TTC549 (cell line): ENCODE data around the gene ENOX1.

Source experiments
- FAIRE-seq: peaks from 2 replicates; lab custom pipeline; 2012; peaks lifted over from hg19 to GRCh38; lab: Jason Lieb, UNC

Gene ENOX1

DNA sequence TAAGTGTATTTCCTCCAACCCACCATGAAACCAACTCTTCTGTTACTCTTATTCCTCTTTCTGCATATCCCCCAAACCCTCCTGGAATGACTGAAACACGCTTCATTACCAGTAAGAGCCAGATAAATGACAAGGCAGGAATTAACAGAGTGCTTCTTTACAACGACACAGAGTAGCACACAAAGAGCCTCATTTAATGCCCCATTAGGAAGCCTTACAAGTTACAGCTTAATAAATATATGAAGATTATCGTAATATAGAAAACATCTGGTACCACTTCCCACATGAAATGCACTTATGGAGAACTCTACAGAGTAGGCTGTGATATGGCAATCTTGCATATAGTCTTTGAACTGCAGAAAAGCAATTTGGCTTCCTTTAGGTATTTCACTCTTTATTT, 116.8 kb downstream of the ENOX1 start:
- FAIRE-seq: no peak

DNA sequence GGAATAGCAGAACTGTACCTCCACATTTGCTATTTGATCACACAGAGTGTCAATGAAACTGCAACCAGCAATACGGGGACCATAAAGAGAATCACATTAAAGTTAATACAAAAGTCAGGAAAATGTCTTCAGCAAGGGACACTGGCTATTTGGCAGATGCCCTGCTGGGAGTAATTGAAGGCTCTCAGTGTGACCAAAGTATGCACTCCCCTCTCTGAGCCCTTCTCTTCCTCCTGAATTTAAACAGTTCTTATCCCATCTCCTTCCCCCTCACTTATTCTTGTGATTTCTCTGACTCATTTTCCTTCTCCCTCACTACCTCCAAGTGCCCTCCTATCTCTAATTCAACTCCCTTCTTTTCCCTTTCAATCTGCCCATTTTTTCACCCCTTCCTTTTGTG, 117.7 kb downstream of the ENOX1 start:
- no peak for FAIRE-seq

DNA sequence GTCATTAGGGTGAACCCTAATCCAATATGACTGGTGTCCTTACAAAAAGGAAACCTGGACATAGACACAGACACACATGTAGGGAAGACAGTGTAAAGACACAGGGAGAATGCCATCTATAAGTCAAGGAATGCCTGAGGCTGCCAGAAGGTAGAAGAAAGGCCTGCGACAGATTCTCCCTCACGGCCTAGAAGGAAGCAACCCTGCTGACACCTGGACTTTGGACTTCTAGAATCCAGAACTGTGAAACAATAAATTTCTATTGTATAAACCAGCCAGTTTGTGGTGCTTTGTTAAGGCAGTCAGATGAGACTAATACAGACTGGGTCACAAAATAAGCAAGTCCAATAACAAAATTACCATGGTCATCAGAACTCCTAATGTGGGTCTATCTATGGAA, 120.4 kb downstream of the ENOX1 start:
- FAIRE-seq: no peak

DNA sequence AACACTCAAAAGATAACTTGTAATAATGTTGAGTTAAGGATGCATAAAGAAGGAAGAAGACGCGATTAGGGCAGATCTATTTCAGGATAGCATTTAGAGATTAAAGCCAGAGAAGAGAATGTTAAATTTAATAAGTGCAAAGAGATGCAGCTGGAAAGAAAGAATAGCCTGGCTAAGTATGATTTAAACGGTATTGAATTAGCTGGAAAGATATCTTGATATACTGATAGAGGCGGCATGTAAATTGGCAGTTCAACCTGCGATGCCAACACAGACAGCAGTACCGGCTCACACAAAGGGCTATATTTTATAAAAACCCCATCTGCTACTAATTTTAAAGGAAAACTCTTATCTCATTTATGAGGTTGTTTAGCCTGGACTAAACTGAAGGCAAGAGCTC, 121.4 kb downstream of the ENOX1 start:
- no peak for FAIRE-seq

DNA sequence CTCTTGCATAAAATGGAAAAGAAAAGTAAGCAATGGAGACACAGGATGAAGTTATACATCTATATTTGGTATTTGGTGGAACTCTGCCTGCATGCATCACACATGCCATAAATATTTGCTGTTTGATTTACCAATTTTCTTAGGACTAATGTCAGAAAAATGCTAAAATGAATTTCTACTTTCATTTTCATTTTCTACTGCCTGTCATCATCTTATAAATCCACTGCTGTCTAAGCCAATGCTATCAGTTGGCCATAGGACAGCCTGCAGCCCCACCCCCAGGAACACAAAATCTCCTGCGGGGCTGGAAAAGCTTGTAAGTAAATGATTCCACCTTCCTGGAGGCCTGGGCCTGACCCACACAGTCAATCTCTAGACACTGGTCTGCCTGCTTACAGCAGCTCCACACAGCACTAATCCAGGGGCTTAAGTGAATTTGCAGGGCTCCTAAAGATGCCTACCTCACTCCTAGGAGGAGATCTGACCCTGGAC, 122.0 kb downstream of the ENOX1 start:
- no peak for FAIRE-seq

DNA sequence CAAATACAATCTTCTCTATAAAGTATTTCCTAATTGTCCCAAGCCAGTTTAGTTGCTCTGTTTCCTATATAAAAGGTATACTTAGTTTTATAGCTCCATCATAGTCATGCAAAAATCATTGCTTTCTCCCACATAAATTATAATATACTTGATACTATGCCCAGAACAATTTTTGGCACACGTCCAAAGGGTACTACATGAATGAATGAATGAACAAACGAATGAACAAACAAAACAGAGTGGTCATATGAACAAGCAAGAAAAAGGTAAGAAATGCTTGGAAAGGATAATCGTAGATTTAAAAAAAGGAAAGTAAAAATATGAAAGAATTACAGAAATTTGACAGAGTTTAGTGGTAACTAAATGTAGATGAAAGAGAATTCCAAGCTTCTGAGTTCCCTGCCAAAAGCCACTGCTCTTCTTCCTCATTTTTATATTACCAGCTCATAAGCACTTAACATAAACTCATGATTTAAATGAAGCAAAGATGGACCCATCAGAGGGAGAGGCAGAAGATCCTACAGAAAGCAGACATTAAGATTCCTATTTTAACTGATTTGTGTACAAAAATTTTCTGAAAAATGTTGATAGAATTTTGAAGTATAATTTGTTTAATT, 123.2 kb downstream of the ENOX1 start:
- FAIRE-seq: no peak

DNA sequence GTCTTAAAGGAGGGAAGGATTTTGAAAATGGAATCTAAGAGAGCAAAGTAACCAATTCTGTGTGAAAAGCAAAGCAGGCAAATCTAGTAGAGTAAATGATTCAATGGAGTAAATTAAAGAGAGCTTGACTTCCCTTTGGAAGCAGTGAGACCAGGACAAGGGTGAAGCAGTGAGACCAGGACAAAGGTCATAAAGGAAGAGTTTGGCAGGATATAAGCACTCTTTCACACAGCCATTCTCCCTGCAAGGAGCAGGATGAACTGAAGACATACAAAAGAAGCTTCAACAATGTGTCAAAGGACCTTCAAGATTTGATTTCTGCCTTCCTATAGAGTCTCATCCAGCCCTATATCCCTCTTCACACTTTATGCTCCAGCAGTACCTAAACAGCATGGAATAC, 123.8 kb downstream of the ENOX1 start:
- FAIRE-seq: no peak

DNA sequence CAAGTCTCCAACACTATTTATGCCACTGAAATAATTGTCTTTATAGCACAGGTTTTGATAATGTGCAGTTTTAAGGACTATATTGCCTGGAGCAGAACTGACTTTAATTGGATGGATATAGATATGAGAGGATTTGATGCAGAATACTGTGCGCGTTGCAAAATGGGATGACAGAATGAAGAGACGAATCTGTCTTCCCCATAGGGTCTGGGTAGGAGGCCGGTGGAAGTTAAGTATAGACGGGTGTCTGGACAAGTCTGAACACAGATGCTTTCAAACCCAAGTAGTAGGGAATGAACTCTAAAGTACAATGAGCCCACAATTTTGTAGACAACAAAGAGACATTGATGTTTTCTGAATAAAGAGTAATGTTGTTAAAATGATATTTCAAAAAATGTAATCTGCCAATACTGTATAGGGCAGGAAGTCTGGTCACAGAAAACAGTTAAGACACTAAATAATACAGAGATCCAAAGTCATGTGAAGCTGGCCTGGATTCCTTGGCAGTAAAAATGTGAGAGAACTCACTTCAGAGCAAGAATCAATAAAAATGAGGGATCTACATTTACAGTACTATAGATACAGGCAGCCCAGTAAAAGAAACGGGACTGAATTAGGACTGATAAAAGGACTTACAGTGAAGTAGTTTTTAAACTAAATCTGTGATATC, 125.5 kb downstream of the ENOX1 start:
- no peak for FAIRE-seq

DNA sequence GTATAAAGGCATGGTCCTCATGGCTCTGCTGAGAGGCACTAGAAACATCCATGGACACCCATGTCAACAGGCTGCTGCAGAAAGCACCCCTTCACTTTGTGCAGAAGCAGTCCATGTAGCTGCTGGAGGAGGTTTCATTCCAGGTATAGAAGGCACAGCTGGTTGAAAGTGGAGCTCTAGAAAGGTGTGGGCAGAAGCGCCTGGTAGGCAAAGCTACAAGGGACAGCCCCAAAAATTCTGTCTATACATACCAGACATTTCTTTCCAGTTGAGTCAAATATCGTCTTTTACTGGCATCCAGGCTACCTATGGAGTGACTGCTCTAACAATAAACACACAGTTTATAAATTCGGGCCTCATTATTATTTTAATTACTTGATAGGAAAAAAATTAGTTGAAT, 129.3 kb downstream of the ENOX1 start:
- FAIRE-seq: no peak

DNA sequence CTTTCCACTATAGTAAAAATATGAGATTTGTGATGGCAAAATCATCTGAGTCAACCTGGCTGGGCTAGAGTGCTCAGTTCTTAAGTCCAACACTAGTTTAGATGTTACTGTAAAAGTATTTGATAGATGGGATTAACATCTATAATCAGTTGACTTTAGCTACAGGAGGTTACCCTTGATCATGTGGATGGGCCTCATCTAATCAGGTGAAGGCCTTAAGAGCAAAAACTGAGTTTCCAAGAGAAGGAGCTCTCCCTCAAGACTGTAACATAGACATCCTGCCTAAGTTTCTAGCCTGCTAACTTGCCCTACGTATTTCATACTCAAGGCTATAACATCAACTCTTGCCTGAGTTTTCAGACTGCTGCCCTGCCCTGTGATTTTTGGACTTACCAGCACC, 132.8 kb downstream of the ENOX1 start:
- FAIRE-seq: no peak

DNA sequence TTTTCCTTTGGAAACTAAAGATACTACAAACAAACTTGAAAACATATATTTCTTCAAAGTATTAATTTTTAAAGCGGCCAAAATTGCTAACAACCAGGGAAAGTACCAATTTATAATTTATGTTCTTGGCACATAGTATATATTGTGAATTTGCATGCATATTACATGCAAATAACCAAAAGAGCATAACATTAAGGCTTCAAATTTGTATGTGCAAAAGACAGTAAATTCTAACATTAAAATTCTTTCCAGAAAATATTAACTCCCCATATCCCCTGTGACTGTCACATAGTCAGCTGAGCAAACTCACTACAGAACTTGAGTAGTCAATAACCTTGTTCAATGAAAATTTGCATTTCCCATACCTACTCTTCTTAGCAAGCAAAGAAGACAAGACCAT, 133.4 kb downstream of the ENOX1 start:
- FAIRE-seq: no peak

DNA sequence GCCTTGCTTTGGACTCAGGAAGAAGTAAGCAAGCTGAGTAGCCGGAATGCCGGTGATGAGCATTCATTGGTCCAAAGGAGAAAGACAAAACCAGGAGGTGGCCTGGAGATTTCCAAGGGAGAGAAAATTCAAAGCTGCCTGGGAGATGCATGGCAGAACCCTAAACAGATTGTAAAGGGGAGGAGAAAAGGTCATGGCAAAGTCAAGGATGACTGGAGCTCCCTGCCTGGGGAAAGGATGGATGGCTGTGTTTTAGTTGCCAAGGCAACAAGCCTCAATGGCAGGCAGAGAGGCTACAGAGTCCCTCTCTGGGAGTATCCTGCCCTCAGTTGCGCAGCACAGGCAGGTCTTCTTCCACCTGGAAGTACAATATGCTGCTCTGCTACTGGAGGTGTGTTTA, 134.0 kb downstream of the ENOX1 start:
- FAIRE-seq: no peak

DNA sequence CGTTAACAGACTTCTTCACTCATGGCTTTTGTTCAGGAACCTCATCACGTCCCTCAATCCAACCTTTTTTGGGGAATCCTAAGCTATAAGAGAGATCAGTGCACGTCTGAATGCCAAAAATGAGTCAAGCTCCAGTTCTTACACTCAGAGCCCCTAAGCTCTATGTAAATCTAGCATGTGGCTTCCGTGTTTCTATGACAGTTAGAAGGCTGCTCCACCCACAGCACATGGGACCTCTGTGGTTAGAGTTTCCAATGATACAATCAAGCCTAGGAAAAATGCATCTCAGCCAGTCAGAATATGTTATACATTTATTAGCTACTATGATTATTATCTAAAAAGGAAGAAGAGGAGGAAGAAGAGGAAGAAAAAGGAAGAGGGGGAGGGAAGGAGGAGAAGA, 135.9 kb downstream of the ENOX1 start:
- FAIRE-seq: no peak

DNA sequence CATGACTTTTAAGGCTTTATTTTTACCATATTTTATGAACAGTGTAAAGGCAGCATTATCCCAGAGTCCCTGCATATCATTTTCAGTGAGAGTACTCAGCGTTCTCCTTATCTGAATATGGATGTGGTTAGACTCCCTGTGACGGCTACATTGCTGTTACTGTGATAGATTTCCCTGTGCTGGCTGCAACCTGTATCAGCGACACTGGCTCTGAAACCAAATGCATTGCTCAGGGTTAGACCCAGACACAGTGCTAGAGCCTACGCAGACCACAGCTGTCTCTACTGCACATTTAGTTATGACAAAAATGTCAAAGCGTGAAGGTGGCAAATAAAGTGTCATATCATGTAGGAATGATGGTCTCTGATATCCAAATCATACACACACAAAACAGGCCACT, 138.0 kb downstream of the ENOX1 start:
- no peak for FAIRE-seq

DNA sequence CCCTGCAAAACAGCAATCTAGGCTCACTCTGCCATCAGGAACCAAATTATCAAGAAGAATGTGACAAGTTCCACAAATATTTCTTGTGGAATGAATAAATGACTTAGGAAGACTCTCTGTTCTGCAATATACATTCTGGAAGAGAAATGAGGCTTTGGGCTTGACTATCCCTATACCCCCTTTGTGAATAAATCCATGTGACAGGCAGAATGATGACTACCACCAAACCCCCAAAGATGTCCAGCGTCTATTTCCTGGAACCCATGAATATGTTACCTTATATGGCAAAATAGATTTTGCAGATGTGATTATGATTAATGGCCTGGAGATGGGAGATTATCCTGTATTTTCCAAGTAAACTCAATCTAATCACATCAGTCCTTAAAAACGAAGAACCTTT, 139.3 kb downstream of the ENOX1 start:
- no peak for FAIRE-seq

DNA sequence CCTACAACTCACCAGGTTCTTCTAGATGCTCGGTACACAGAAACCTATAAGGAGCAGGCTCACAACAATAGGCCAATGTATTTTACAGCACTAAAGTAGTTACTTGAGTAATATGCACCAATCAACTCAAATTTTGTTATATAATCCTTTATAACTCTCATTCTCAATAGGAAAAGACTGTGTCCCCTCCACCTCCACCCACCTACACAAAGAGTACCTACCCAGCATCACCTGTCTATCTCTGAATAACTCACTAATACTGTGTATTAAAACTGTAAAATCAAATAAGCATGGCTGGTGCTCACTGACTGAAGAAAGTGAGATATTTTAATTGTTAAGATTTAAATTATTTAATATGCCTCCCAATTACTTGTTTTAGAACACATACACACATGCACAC, 146.3 kb downstream of the ENOX1 start:
- FAIRE-seq: no peak

DNA sequence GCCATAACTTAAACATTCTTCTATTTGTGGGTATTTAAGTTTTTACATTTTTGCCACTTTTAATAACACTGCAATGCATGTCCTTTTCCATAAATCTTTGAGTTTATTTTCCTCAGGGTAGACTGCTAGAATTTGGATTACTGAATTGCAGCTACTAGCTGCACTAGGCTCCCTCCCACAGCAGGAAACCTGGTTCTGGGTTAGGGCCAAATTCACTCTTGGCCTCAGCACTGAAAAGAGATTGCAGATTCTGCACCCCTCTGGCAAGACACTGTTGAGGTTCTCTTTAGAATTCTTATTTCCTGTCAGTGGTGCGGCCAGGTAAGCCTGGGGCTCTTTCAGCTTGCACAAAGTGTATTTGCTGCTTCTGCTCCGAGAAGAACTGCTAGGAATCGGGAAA, 155.7 kb downstream of the ENOX1 start:
- FAIRE-seq: no peak

DNA sequence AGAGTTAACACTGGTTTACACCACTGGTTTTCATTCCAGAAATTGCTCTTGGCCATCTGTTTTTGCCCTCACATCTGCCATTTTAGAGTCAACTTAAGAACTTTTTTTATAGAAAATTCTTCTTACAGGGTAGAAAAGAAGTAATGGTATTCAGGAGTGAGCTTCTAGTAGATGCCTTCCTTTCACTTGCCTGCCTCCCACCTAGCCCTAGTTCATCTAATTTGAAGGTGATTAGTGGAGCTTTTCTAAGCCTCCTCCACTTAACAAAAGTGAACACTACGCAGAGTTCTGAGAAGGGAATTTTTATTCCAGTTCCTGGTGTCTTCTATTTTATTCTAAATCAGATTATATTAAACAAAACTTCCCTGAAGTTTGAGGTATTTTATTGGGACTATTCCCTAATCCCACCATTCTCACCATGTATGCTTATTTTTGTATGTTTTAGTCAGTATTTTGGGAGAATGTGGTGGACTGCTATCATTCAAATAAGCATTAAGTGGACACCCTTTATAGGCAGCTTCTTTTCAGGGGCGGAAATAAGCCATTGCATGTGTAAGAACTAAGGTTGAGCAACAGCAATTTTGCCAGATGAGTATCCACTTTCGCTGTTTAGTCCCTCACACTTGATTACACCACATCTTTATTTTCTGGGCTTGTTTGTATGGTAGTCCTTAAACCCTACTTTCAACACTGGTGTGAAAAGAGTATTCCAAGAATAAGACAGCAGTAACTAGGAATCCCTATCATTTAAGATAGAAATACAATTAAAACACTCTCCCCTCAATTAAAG, 156.9 kb downstream of the ENOX1 start:
- no peak for FAIRE-seq

DNA sequence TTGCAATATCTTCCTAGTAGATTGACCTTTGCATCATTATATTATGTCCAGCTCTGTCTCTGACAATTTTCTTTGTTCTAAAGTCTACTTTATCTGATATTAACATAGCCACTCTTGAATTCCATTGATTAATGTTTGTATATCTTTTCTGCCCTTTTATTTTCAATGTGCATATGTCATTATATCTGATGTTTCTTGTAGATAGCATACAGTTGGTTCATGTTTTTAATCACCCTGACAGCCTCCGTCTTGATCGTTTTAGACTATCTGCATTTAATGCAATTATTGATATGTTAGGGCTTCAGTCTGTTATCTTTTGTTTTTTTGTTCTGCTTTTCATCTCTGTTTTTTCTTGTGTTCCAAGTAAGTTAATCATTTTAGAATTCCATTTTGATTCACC, 159.8 kb downstream of the ENOX1 start:
- FAIRE-seq: no peak

DNA sequence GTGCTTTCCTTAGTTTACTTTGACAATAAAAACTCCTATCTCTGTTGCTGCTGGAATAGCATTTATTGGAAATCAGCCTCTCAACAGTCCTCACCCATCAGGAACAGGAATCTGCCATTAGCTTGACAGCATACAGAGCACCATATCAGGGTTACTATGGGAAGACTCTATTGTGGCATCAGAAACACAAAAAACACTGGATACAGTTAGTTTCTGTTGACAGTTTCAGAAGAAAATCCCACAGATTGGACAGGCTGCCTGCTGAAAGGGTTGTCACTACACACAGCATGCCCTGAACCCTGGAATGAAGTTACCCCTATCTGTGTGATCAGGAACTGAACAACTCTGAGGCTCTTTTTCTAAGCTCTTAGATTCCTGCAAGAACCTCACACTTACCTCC, 172.7 kb downstream of the ENOX1 start:
- no peak for FAIRE-seq

DNA sequence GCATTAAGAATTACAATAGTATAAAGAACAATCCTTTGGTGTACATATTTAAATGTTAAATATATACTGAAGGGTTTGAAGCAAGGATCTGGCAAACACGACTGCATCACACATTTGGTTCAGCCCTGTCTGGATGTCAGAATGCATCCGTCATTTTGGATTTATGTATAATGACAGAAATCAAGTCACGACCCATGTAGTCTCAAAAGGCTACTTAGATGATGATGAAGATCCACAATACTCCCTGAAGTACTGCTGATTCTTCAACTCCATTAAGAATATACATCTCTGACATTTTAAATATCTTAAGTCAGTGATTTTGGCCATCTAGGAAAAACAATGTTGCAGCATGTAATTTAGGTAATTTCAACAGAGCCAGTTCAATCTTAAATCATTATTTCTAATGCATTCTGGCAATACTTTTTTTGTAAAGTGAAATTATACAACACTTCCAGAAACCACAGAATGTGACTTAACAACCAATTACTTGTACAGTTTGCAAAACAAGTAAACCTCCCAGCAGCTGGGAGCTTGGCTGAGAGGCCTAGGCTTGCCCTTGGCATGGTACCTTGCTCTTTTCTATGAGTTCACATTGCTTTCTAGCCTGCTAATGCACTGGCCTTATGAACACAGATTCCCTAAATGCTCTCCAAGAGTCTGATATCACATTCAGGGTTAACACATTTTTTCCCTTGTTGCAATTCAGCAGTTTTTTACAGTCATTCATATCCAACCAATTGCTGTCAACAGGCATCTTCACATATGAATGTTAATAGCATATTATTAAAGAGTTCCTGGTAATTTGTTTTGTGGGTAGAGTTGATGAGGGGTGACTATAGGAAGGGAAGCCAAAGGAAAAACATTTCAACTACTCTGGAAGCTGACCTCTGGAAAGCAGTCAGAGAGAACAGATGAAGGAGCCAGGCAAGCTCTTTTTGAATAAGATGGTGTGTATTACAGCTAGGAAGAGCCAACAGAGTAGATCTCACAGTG, 175.2 kb downstream of the ENOX1 start:
- FAIRE-seq: no peak

DNA sequence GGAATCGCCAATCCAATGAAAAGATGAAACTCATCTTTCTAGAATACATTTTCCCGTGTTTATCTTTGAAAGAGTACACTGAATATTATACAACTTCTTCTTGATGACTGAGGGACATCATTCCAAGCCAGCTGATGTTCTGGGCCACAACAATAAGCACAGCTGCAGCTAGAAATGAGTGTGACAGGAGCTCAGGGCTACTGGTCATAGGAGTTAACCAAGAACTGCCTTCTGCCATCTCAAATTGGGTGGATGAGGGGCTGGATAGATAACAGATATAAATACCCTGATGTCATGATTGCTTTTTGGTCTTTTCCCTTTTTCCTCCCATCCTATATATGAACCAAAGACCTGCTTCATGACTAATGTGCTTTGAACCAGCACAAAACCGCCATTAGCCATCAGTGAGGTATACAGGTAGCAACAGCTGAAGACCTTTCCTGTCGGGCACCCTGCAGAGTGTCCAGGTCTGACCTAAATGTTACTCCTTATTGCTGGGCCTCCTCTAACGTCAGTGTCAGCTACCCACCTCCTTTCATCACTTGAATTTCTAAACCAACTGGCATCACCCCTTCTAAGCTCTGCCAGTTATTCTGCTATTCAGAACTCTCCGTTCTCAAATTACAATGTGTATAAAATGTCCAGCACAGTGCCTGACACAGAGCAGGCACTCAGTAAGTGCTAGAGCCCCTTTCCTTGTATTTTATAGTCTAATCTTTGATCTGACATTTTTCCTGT, 178.2 kb downstream of the ENOX1 start:
- FAIRE-seq: no peak
